GM21786 (cell line): ENCODE measurements around the gene SCAANT1.
A peak's percentile ranks its signal among the peaks of the same experiment; 100 is the strongest.

ENCODE experiments used
- ATAC-seq: cut with Tn5 transposase; IDR thresholded peaks from one replicate; pipeline ENCODE4 v1.9.1; 2021; ENCODE audit not compliant: unreplicated experiment

The SCAANT1 gene

GRCh38 chr3:63864008-63864964, 47.9 kb downstream of the SCAANT1 start:
- ATAC-seq, result peak; percentile 33

- peak; percentile 59 for ATAC-seq
These were observed 48.8 kb downstream of the SCAANT1 start, which contains the start of the genes ATXN7 and THOC7 for GRCh38 chr3:63863150-63864007. ATXN7 (plus strand) TSS chr3:63863867; CDS start chr3:63912599, 48,732 bp downstream. THOC7 (minus strand) TSS chr3:63863805; CDS start chr3:63863790, 15 bp downstream.

- ATAC-seq, result no peak
These were observed 49.4 kb downstream of the SCAANT1 start for GRCh38 chr3:63862804-63863149.
